GM23248 (cell line): Measurements from ENCODE around the gene MAP3K20. TPM values are rescaled to one million over a fixed set of nuclear protein-coding genes. Genes with fewer than 3 reads are reported as not detected.

Source experiments
- DNase-seq: peaks from one replicate; pipeline ENCODE4 v3.0.0-alpha.2; 2015
- H2AFZ ChIP-seq: fragments of 200-600 bp; sonication (generic); 2 replicates; pipeline ENCODE4 v1.6.1; 2016; ENCODE audit warnings: antibody characterized with exemption
- H3F3A ChIP-seq: fragments of 200-600 bp; sonication (generic); 2 replicates; pipeline ENCODE4 v1.6.1; 2016; ENCODE audit warnings: mild to moderate bottlenecking, antibody characterized with exemption, mixed run types; ENCODE audit not compliant: insufficient read depth
- H3K27ac ChIP-seq: fragments of 200-600 bp; sonication (generic); 2 replicates; pipeline ENCODE4 v1.5.1; 2016; ENCODE audit warnings: mild to moderate bottlenecking
- H3K27me3 ChIP-seq: fragments of 200-600 bp; sonication (generic); replicated peaks from 2 replicates; pipeline ENCODE4 v1.6.1; 2016; ENCODE audit warnings: mild to moderate bottlenecking; ENCODE audit not compliant: insufficient read depth
- H3K36me3 ChIP-seq: fragments of 200-600 bp; sonication (generic); 2 replicates; pipeline ENCODE4 v1.6.1; 2016; ENCODE audit warnings: low read depth, mild to moderate bottlenecking
- H3K4me1 ChIP-seq: fragments of 200-600 bp; sonication (generic); 2 replicates; pipeline ENCODE4 v1.6.1; 2016; ENCODE audit warnings: mild to moderate bottlenecking; ENCODE audit not compliant: insufficient read depth
- H3K4me2 ChIP-seq: fragments of 200-600 bp; sonication (generic); one replicate; pipeline ENCODE4 v1.6.1; 2016; ENCODE audit warnings: mild to moderate bottlenecking; ENCODE audit not compliant: unreplicated experiment
- H3K4me3 ChIP-seq: fragments of 200-600 bp; sonication (generic); 2 replicates; pipeline ENCODE4 v1.5.1; 2016; ENCODE audit warnings: mild to moderate bottlenecking
- H3K79me2 ChIP-seq: fragments of 200-600 bp; sonication (generic); 2 replicates; pipeline ENCODE4 v1.6.1; 2016; ENCODE audit warnings: mild to moderate bottlenecking; ENCODE audit not compliant: insufficient read depth
- H3K9ac ChIP-seq: fragments of 200-600 bp; sonication (generic); 2 replicates; pipeline ENCODE4 v1.6.1; 2016; ENCODE audit warnings: mild to moderate bottlenecking
- H3K9me2 ChIP-seq: fragments of 200-600 bp; sonication (generic); 2 replicates; pipeline ENCODE4 v1.6.1; 2016; ENCODE audit warnings: mixed run types, mild to moderate bottlenecking, moderate library complexity; ENCODE audit not compliant: insufficient read depth
- H3K9me3 ChIP-seq: fragments of 200-600 bp; sonication (generic); one replicate; pipeline ENCODE4 v1.6.1; 2017; ENCODE audit warnings: low read depth
- H4K20me1 ChIP-seq: fragments of 200-600 bp; sonication (generic); 2 replicates; pipeline ENCODE4 v1.6.0; 2016; ENCODE audit not compliant: insufficient read depth
- EZH2 ChIP-seq: fragments of 200-600 bp; sonication (generic); IDR thresholded peaks from 2 replicates; pipeline ENCODE4 v1.6.1; 2018; ENCODE audit warnings: antibody characterized with exemption, mild to moderate bottlenecking; ENCODE audit not compliant: insufficient read depth, poor library complexity, severe bottlenecking
- EZH2phosphoT487 ChIP-seq: fragments of 200-600 bp; sonication (generic); IDR thresholded peaks from 2 replicates; pipeline ENCODE4 v1.6.1; 2018; ENCODE audit warnings: antibody characterized with exemption, moderate library complexity, mild to moderate bottlenecking, low read depth; ENCODE audit not compliant: insufficient read depth
- WGBS, 2 experiments: methylation state at CpG; one replicate each; pipeline ENCODE4 v1.1.6; 2015 to 2017; ENCODE audit warnings: low lambda C conversion rate in 2 of 2, low coverage in 1 of 2; ENCODE audit errors: missing lambda C conversion rate in 2 of 2; 5-methylcytosine and 5-hydroxymethylcytosine counted together
- in situ Hi-C: fragments of 300-500 bp; cut with MboI; formaldehyde crosslinking; loops from 2 replicates; pipeline ENCODE4 v1.15.0; 2020
- polyA plus RNA-seq: library from polyadenylated mRNA; unstranded; fragments of >200 nt; fragmentation: Nextera tagmentation; extraction: Ambion mirVana; gene quantifications from 2 replicates; pipeline ENCODE4 v1.2.1, GENCODE V29; 2016
- total RNA-seq: library from RNA; depleted of rRNA; stranded (reverse); fragments of >200 nt; shearing (Covaris generic); gene quantifications from 2 replicates; pipeline ENCODE4 v1.2.3, GENCODE V29; 2014

The MAP3K20 gene
- total and polyA plus RNA-seq, 2 experiments from 2014 or later: 55.0 to 68.9 TPM

- Histone ChIP-seq H3K9ac (no peak overlapping the region), H4K20me1 (no peaks in the 10 kb centered on the region), H3K9me2 (no peaks in the 10 kb centered on the region), H3K27ac (no peak overlapping the region), H3K4me3 (no peak overlapping the region), H3F3A (no peaks in the 10 kb centered on the region), H2AFZ (0 out of 2 replicates have a peak overlapping the region, but pooled peaks have one; percentile 28), H3K27me3 (no peaks in the 10 kb centered on the region), H3K4me2 (no peak overlapping the region), H3K9me3 (no peaks in the 10 kb centered on the region), H3K4me1 (peaks cover 5% of the 10 kb centered on the region; the same call in 1 of the 2 replicates), H3K79me2 (no peaks in the 10 kb centered on the region), H3K36me3 (no peaks in the 10 kb centered on the region)
- TF ChIP-seq EZH2phosphoT487 (no peak), EZH2 (no peak)
- no peak for DNase-seq
- WGBS, 2 experiments: 47 to 49% methylated on average over 5 of the region's 5 CpGs
- in situ Hi-C loops: loop anchor here (5.0 kb wide), 1 partner anchor 184 kb away; no protein-coding TSS in a partner anchor
Observed at GRCh38 chr2:173028671-173029070, 47.0 kb upstream of the MAP3K20 start.

GRCh38 chr2:173030561-173031490 is 44.8 kb upstream of the MAP3K20 start:
- TF ChIP-seq EZH2phosphoT487 (no peak), EZH2 (no peak)
- Histone ChIP-seq H3K4me3 (no peak overlapping the region), H2AFZ (no peak overlapping the region), H3K4me1 (peaks cover 5% of the 10 kb centered on the region; the same call in 1 of the 2 replicates), H3K9me2 (no peaks in the 10 kb centered on the region), H3K9ac (no peak overlapping the region), H3K4me2 (no peak overlapping the region), H3K27ac (no peak overlapping the region), H3K9me3 (no peaks in the 10 kb centered on the region), H3K27me3 (no peaks in the 10 kb centered on the region), H4K20me1 (no peaks in the 10 kb centered on the region), H3F3A (no peaks in the 10 kb centered on the region), H3K36me3 (no peaks in the 10 kb centered on the region), H3K79me2 (no peaks in the 10 kb centered on the region)
- WGBS, 2 experiments: 87 to 89% methylated on average over 9 of the region's 9 CpGs
- in situ Hi-C loops: no loop called here
- no peak for DNase-seq

GRCh38 chr2:173032032-173032431 is 43.6 kb upstream of the MAP3K20 start:
- Histone ChIP-seq H2AFZ (no peak overlapping the region), H3K27ac (no peak overlapping the region), H3K27me3 (no peaks in the 10 kb centered on the region), H3K9me2 (no peaks in the 10 kb centered on the region), H3K36me3 (no peaks in the 10 kb centered on the region), H4K20me1 (no peaks in the 10 kb centered on the region), H3F3A (no peaks in the 10 kb centered on the region), H3K4me3 (no peak overlapping the region), H3K4me1 (peaks cover 5% of the 10 kb centered on the region; the same call in 1 of the 2 replicates), H3K79me2 (no peaks in the 10 kb centered on the region), H3K9me3 (no peaks in the 10 kb centered on the region), H3K4me2 (no peak overlapping the region), H3K9ac (no peak overlapping the region)
- DNase-seq: no peak
- in situ Hi-C loops: no loop called here
- WGBS, 2 experiments: 71 to 72% methylated on average over 4 of the region's 4 CpGs
- TF ChIP-seq EZH2phosphoT487 (no peak), EZH2 (no peak)

DNA sequence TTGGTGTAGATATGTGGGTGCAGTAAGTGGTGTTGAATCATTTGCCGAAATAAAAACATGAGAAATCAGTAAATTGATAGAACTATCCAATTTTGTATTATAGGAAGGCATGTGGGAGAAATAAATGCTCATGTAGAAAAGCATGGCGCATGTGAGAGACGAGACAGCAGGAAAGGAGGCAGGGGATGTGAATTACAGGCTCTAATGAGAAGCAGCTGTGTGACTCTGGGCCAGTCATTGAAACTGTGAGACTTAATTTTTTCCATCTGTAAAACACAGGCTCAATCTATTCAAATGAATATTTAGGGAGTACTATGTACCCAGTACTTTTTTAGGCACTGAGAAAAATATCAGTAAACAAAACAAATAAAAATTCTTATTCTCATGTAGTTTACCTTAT is 42.6 kb upstream of the MAP3K20 start:
- H3K9me2 ChIP-seq: no peaks in the 10 kb centered on the region
- no peaks in the 10 kb centered on the region for H3K9me3 ChIP-seq
- H3K27me3 ChIP-seq: no peaks in the 10 kb centered on the region
- TF ChIP-seq EZH2 (no peak), EZH2phosphoT487 (no peak)
- in situ Hi-C loops: no loop called here
- H3K36me3 ChIP-seq: no peaks in the 10 kb centered on the region
- no peaks in the 10 kb centered on the region for H4K20me1 ChIP-seq
- H3K9ac ChIP-seq: no peak overlapping the region
- no peak overlapping the region for H2AFZ ChIP-seq
- no peak overlapping the region for H3K27ac ChIP-seq
- no peak overlapping the region for H3K4me2 ChIP-seq
- H3F3A ChIP-seq: no peaks in the 10 kb centered on the region
- no peak overlapping the region for H3K4me3 ChIP-seq
- no peaks in the 10 kb centered on the region; the same call in 1 of the 2 replicates for H3K4me1 ChIP-seq
- WGBS, 2 experiments: 49 to 50% methylated on average over 3 of the region's 3 CpGs
- H3K79me2 ChIP-seq: no peaks in the 10 kb centered on the region
- DNase-seq: peak; percentile 76
